IPS-20b (cell line): ENCODE data around the gene DEFB113.
A peak's percentile ranks its signal among the peaks of the same experiment; 100 is the strongest.
"Not testable (repeated sequence)": the region's sequence is repeated elsewhere in the genome, so short reads cannot be mapped to it uniquely, and the experiment has no call there.

Experiments used
- H3K27ac ChIP-seq: one replicate; pipeline ENCODE4 v1.5.1; 2013; ENCODE audit warnings: low read length
- H3K27me3 ChIP-seq: 2 replicates; pipeline ENCODE4 v1.6.1; 2013; ENCODE audit warnings: mild to moderate bottlenecking, low read length, inconsistent platforms; ENCODE audit not compliant: insufficient read depth
- H3K36me3 ChIP-seq: 2 replicates; pipeline ENCODE4 v1.6.1; 2013; ENCODE audit warnings: low read depth, mild to moderate bottlenecking, inconsistent platforms, low read length, moderate library complexity; ENCODE audit not compliant: insufficient read depth
- H3K4me1 ChIP-seq: 2 replicates; pipeline ENCODE4 v1.6.1; 2013; ENCODE audit warnings: mild to moderate bottlenecking, control low read depth, inconsistent platforms, low read length, moderate library complexity; ENCODE audit not compliant: insufficient read depth
- H3K4me3 ChIP-seq: 2 replicates; pipeline ENCODE4 v1.5.1; 2013; ENCODE audit warnings: mild to moderate bottlenecking, low read length, inconsistent platforms
- H3K9ac ChIP-seq: 2 replicates; pipeline ENCODE4 v1.6.1; 2013; ENCODE audit warnings: low read depth, mild to moderate bottlenecking, inconsistent platforms, low read length, moderate library complexity
- H3K9me3 ChIP-seq: 2 replicates; pipeline ENCODE4 v1.6.1; 2013; ENCODE audit warnings: mild to moderate bottlenecking, low read depth, low read length, inconsistent platforms; ENCODE audit not compliant: insufficient read depth

DEFB113 gene

GRCh38 chr6:49966334-49966733, 3.1 kb downstream of the DEFB113 start:
- peak overlapping the region; percentile 50; the same call in 1 of the 2 replicates for H3K9ac ChIP-seq
- no peaks in the 10 kb centered on the region; the same call in 1 of the 2 replicates for H3K9me3 ChIP-seq
- H3K27me3 ChIP-seq, result no peaks in the 10 kb centered on the region
- H3K4me1 ChIP-seq, result peaks cover 30% of the 10 kb centered on the region; the same call in 1 of the 2 replicates
- peak overlapping the region; percentile 46; the same call in 1 of the 2 replicates for H3K4me3 ChIP-seq
- no peaks in the 10 kb centered on the region for H3K36me3 ChIP-seq
- H3K27ac ChIP-seq, result peak overlapping the region; percentile 73

GRCh38 chr6:49964064-49964463, 5.4 kb downstream of the DEFB113 start, which contains the start of gene DEFB114:
Gene DEFB114, minus strand, starts transcription at chr6:49964164. Its CDS starts 59 bp downstream, at chr6:49964105.
- Histone ChIP-seq H3K27ac (no peak within 1 kb of the TSS), H3K4me1 (peaks cover 26% of the 10 kb centered on the region; the same call in 1 of the 2 replicates), H3K9ac (no peak within 1 kb of the TSS), H3K9me3 (no peaks in the 10 kb centered on the region; the same call in 1 of the 2 replicates), H3K27me3 (no peaks in the 10 kb centered on the region), H3K36me3 (no peaks in the 10 kb centered on the region), H3K4me3 (no peak within 1 kb of the TSS)

- H3K36me3 ChIP-seq, result no peaks in the 10 kb centered on the region
- no peaks in the 10 kb centered on the region for H3K27me3 ChIP-seq
- no peak overlapping the region for H3K4me3 ChIP-seq
- H3K27ac ChIP-seq, result no peak overlapping the region
- no peaks in the 10 kb centered on the region for H3K4me1 ChIP-seq
- no peak overlapping the region for H3K9ac ChIP-seq
- no peaks in the 10 kb centered on the region; the same call in 1 of the 2 replicates for H3K9me3 ChIP-seq
Measured at GRCh38 chr6:49958180-49958579, 11.2 kb downstream of the DEFB113 start.

GRCh38 chr6:49955847-49956246, 13.6 kb downstream of the DEFB113 start:
- no peaks in the 10 kb centered on the region for H3K4me1 ChIP-seq

GRCh38 chr6:49951926-49952325, 17.5 kb downstream of the DEFB113 start:
- Histone ChIP-seq H3K9ac (no peak overlapping the region), H3K9me3 (no peaks in the 10 kb centered on the region), H3K4me3 (no peak overlapping the region), H3K27me3 (no peaks in the 10 kb centered on the region), H3K27ac (no peak overlapping the region), H3K4me1 (no peaks in the 10 kb centered on the region), H3K36me3 (no peaks in the 10 kb centered on the region)

More at GRCh38 chr6:49955847-49956246, 13.6 kb downstream of the DEFB113 start:
- Histone ChIP-seq H3K9ac (no peak overlapping the region), H3K36me3 (no peaks in the 10 kb centered on the region), H3K4me3 (no peak overlapping the region), H3K27ac (no peak overlapping the region), H3K9me3 (no peaks in the 10 kb centered on the region), H3K27me3 (no peaks in the 10 kb centered on the region)

GRCh38 chr6:49950415-49950751, 19.0 kb downstream of the DEFB113 start:
- no peak overlapping the region for H3K9ac ChIP-seq
- H3K4me1 ChIP-seq, result no peaks in the 10 kb centered on the region
- no peaks in the 10 kb centered on the region for H3K27me3 ChIP-seq
- H3K9me3 ChIP-seq, result no peaks in the 10 kb centered on the region
- H3K4me3 ChIP-seq, result no peak overlapping the region
- H3K27ac ChIP-seq, result no peak overlapping the region
- H3K36me3 ChIP-seq, result no peaks in the 10 kb centered on the region

GRCh38 chr6:49949062-49949461, 20.4 kb downstream of the DEFB113 start:
- Histone ChIP-seq H3K27ac (no peak overlapping the region), H3K4me3 (no peak overlapping the region), H3K9me3 (no peaks in the 10 kb centered on the region), H3K9ac (no peak overlapping the region), H3K4me1 (no peaks in the 10 kb centered on the region), H3K27me3 (no peaks in the 10 kb centered on the region), H3K36me3 (no peaks in the 10 kb centered on the region)

GRCh38 chr6:49946835-49947234, 22.6 kb downstream of the DEFB113 start:
- Histone ChIP-seq H3K36me3 (no peaks in the 10 kb centered on the region), H3K27ac (no peak overlapping the region), H3K27me3 (no peaks in the 10 kb centered on the region), H3K4me3 (no peak overlapping the region), H3K9me3 (no peaks in the 10 kb centered on the region), H3K9ac (no peak overlapping the region), H3K4me1 (no peaks in the 10 kb centered on the region)

GRCh38 chr6:49944068-49944467, 25.4 kb downstream of the DEFB113 start:
- H3K9me3 ChIP-seq, H3K4me1 ChIP-seq, H3K36me3 ChIP-seq, H3K27ac ChIP-seq, H3K9ac ChIP-seq, H3K27me3 ChIP-seq, H3K4me3 ChIP-seq: not testable (repeated sequence)

GRCh38 chr6:49939993-49940498, 29.4 kb downstream of the DEFB113 start:
- Histone ChIP-seq H3K4me1 (no peaks in the 10 kb centered on the region), H3K4me3 (no peak overlapping the region), H3K27me3 (no peaks in the 10 kb centered on the region), H3K36me3 (no peaks in the 10 kb centered on the region), H3K27ac (no peak overlapping the region), H3K9ac (no peak overlapping the region), H3K9me3 (no peaks in the 10 kb centered on the region)

GRCh38 chr6:49937811-49938210, 31.6 kb downstream of the DEFB113 start:
- Histone ChIP-seq H3K36me3 (no peaks in the 10 kb centered on the region), H3K27ac (no peak overlapping the region), H3K9ac (no peak overlapping the region), H3K27me3 (no peaks in the 10 kb centered on the region), H3K9me3 (no peaks in the 10 kb centered on the region), H3K4me1 (no peaks in the 10 kb centered on the region), H3K4me3 (no peak overlapping the region)

GRCh38 chr6:49937017-49937416, 32.4 kb downstream of the DEFB113 start:
- no peaks in the 10 kb centered on the region for H3K36me3 ChIP-seq
- no peak overlapping the region for H3K4me3 ChIP-seq
- no peak overlapping the region for H3K9ac ChIP-seq
- no peaks in the 10 kb centered on the region for H3K9me3 ChIP-seq
- no peaks in the 10 kb centered on the region for H3K4me1 ChIP-seq
- H3K27ac ChIP-seq, result no peak overlapping the region
- no peaks in the 10 kb centered on the region for H3K27me3 ChIP-seq
